ENCODE data around the gene SMTN. TPM values are rescaled to one million over a fixed set of nuclear protein-coding genes. Genes with fewer than 3 reads are reported as not detected.
"Not testable (repeated sequence)": the region's sequence is repeated elsewhere in the genome, so short reads cannot be mapped to it uniquely, and the experiment has no call there.

The SMTN gene
- total and polyA plus RNA-seq, 4 donors, result 10.1 to 47.3 (median 13.8) TPM

GRCh38 chr22:31096657-31097279 is 15.7 kb downstream of the SMTN start:
- no peak for DNase-seq (ENCODE audit: low spot score)
- no peaks in the 10 kb centered on the region for H3K9me3 ChIP-seq (ENCODE audit: control insufficient read depth in 4 of 4, low read length in 3 of 4)
- TF ChIP-seq YY1 (IDR thresholded peaks at IDR 0.05) (no peak), HNF4G (IDR thresholded peaks at IDR 0.05) (no peak), MAX (IDR thresholded peaks at IDR 0.05) (no peak), RXRA (IDR thresholded peaks at IDR 0.05) (no peak), HNF4A (conservative IDR thresholded peaks at IDR 0.05) (no peak), FOXA1 (IDR thresholded peaks at IDR 0.05) (no peak)
- peaks cover 0 to 5% (median 2%) of the 10 kb centered on the region in 4 donors for H3K36me3 ChIP-seq (ENCODE audit: control insufficient read depth in 4 of 4, insufficient read depth in 3 of 4, low read depth in 1 of 4, low read length in 3 of 4)
- H3K27me3 ChIP-seq (ENCODE audit: control insufficient read depth in 4 of 4, insufficient read depth in 4 of 4, low read length in 3 of 4), result no peaks in the 10 kb centered on the region
- 94% methylated on average over 27 of the region's 27 CpGs for WGBS
- H3K4me1 ChIP-seq (ENCODE audit: control insufficient read depth in 4 of 4, insufficient read depth in 4 of 4, low read length in 3 of 4), result peaks cover 0 to 2% (median 0%) of the 10 kb centered on the region in 4 donors
- no peak overlapping the region for H3K9ac ChIP-seq (ENCODE audit: low read depth in 1 of 2, low read length in 2 of 2)
- H3K4me3 ChIP-seq (ENCODE audit: low read depth in 1 of 3, low read length in 3 of 3), result no peak overlapping the region
- H3K27ac ChIP-seq (ENCODE audit: low read depth in 1 of 2, low read length in 2 of 2), result no peak overlapping the region

- not testable (repeated sequence) for H3K9me3 ChIP-seq (ENCODE audit: control insufficient read depth in 4 of 4, low read length in 3 of 4); H3K27ac ChIP-seq (ENCODE audit: low read depth in 1 of 2, low read length in 2 of 2); H3K36me3 ChIP-seq (ENCODE audit: control insufficient read depth in 4 of 4, insufficient read depth in 3 of 4, low read depth in 1 of 4, low read length in 3 of 4); H3K4me3 ChIP-seq (ENCODE audit: low read depth in 1 of 3, low read length in 3 of 3); H3K9ac ChIP-seq (ENCODE audit: low read depth in 1 of 2, low read length in 2 of 2); DNase-seq (ENCODE audit: low spot score); H3K4me1 ChIP-seq (ENCODE audit: control insufficient read depth in 4 of 4, insufficient read depth in 4 of 4, low read length in 3 of 4); H3K27me3 ChIP-seq (ENCODE audit: control insufficient read depth in 4 of 4, insufficient read depth in 4 of 4, low read length in 3 of 4)
- WGBS, result 96% methylated on average over 5 of the region's 5 CpGs
Measured at GRCh38 chr22:31097539-31097938, 16.4 kb downstream of the SMTN start.

GRCh38 chr22:31097941-31098631 is 17.0 kb downstream of the SMTN start:
- Histone ChIP-seq H3K9ac (ENCODE audit: low read depth in 1 of 2, low read length in 2 of 2) (no peak overlapping the region), H3K27ac (ENCODE audit: low read depth in 1 of 2, low read length in 2 of 2) (no peak overlapping the region), H3K36me3 (ENCODE audit: control insufficient read depth in 4 of 4, insufficient read depth in 3 of 4, low read depth in 1 of 4, low read length in 3 of 4) (peaks cover 0 to 5% (median 2%) of the 10 kb centered on the region in 4 donors), H3K27me3 (ENCODE audit: control insufficient read depth in 4 of 4, insufficient read depth in 4 of 4, low read length in 3 of 4) (no peaks in the 10 kb centered on the region), H3K4me1 (ENCODE audit: control insufficient read depth in 4 of 4, insufficient read depth in 4 of 4, low read length in 3 of 4) (no peaks in the 10 kb centered on the region), H3K4me3 (ENCODE audit: low read depth in 1 of 3, low read length in 3 of 3) (no peak overlapping the region), H3K9me3 (ENCODE audit: control insufficient read depth in 4 of 4, low read length in 3 of 4) (no peaks in the 10 kb centered on the region)
- no peak for TF ChIP-seq ATF3 (IDR thresholded peaks at IDR 0.05)
- no peak for TF ChIP-seq REST (IDR thresholded peaks at IDR 0.05)
- no peak for TF ChIP-seq ZBTB33 (IDR thresholded peaks at IDR 0.05)
- no peak for TF ChIP-seq CTCF (IDR thresholded peaks at IDR 0.05; ENCODE audit: low read depth, low read length, missing input control)
- no peak for TF ChIP-seq NR2F2 (IDR thresholded peaks at IDR 0.05)
- no peak for TF ChIP-seq FOXA2 (IDR thresholded peaks at IDR 0.05)
- TF ChIP-seq MAX (IDR thresholded peaks at IDR 0.05), result no peak
- TF ChIP-seq EGR1 (IDR thresholded peaks at IDR 0.05; ENCODE audit: low read depth in 2 of 2), result no peak
- TF ChIP-seq GABPA (IDR thresholded peaks at IDR 0.05 in 1 of 2, conservative IDR thresholded peaks at IDR 0.05 in 1 of 2), result no peak
- TF ChIP-seq RAD21 (IDR thresholded peaks at IDR 0.05), result no peak
- no peak for TF ChIP-seq HNF4A (conservative IDR thresholded peaks at IDR 0.05)
- TF ChIP-seq FOXA1 (IDR thresholded peaks at IDR 0.05), result no peak
- no peak for TF ChIP-seq JUND (IDR thresholded peaks at IDR 0.05)
- DNase-seq (ENCODE audit: low spot score), result no peak
- 87% methylated on average over 10 of the region's 10 CpGs for WGBS

All from liver (tissue), 9 donors.